Mononuclear cell (primary cell): Measurements from ENCODE around the gene PITRM1. TPM values are rescaled to one million over a fixed set of nuclear protein-coding genes. Genes with fewer than 3 reads are reported as not detected.
"Not testable (repeated sequence)": the region's sequence is repeated elsewhere in the genome, so short reads cannot be mapped to it uniquely, and the experiment has no call there.

Source experiments
- H3K27me3 ChIP-seq: 2 replicates; pipeline ENCODE4 v1.6.0; 2011; ENCODE audit warnings: low read length, control low read depth; ENCODE audit not compliant: insufficient read depth
- H3K4me1 ChIP-seq: 2 replicates; pipeline ENCODE4 v1.5.1; 2011; ENCODE audit warnings: mild to moderate bottlenecking, low read length, control low read depth; ENCODE audit not compliant: insufficient read depth
- H3K4me3 ChIP-seq: 2 replicates; pipeline ENCODE4 v1.5.1; 2011; ENCODE audit warnings: mild to moderate bottlenecking, low read length, moderate library complexity
- H3K9me3 ChIP-seq: 2 replicates; pipeline ENCODE4 v1.5.1; 2011; ENCODE audit warnings: low read depth, mild to moderate bottlenecking, control low read depth, low read length
- total RNA-seq: library from RNA; depleted of rRNA; stranded (reverse); fragments of >200 nt; gene quantifications from one replicate; pipeline ENCODE4 v1.2.3, GENCODE V29; 2012

Gene PITRM1
- total RNA-seq, 1 donor: 52.7 TPM

DNA sequence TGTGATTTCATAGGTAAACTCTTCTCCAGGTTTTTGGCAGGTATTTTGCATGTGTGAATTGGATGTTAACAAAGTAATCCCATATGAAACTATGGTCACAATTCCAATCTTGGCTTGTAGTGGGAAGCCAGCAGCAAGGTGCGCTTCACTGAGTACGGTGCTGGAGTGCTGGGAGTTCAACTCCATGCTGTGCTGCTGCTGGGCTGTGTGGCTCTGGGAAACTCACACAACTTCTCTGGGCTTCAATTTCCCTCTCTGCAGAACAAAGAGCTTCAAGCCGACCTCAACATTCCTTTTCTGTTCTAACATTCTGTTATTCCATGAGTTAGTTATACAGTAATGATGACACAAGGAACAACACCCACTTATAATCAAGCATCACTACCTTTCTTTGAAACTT is 18.2 kb upstream of the PITRM1 start:
- Histone ChIP-seq H3K27me3 (no peaks in the 10 kb centered on the region), H3K4me3 (no peak overlapping the region), H3K4me1 (no peaks in the 10 kb centered on the region), H3K9me3 (no peaks in the 10 kb centered on the region)

DNA sequence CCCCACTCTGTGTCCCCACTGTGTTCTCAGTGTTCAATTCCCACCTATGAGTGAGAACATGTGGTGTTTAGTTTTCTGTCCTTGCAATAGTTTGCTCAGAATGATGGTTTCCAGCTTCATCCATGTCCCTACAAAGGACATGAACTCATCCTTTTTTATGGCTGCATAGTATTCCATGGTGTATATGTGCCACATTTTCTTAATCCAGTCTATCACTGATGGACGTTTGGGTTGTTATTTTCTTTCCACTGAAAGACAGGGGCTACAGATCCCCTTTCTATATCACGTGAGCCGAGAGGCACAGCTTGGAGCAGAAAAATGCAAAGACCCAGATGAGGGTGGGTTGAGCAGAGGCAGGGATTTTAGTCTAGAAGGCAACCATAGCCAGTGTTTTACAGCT is 14.6 kb upstream of the PITRM1 start:
- H3K4me1 ChIP-seq, H3K4me3 ChIP-seq, H3K9me3 ChIP-seq, H3K27me3 ChIP-seq: not testable (repeated sequence)

DNA sequence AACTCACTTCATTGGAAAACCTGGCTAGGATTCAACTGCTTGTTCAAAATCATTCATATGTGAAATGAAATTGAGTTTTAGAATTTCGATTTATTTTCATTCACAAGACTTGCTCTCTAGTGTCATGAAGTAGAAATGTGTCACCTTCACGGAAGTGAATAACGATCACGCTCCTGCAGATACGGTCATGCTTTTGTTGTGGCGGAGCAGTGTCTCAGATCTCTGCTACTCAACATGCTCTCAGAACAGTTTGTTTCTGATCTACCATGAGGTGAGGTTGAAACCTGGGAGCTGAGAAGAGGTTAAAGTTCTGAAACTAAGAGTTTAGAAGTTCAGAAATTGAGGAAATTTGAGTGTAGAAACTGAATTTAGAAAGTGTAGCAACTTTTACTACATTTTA is 13.8 kb upstream of the PITRM1 start:
- no peaks in the 10 kb centered on the region for H3K9me3 ChIP-seq
- no peak overlapping the region for H3K4me3 ChIP-seq
- no peaks in the 10 kb centered on the region for H3K4me1 ChIP-seq
- no peaks in the 10 kb centered on the region for H3K27me3 ChIP-seq

DNA sequence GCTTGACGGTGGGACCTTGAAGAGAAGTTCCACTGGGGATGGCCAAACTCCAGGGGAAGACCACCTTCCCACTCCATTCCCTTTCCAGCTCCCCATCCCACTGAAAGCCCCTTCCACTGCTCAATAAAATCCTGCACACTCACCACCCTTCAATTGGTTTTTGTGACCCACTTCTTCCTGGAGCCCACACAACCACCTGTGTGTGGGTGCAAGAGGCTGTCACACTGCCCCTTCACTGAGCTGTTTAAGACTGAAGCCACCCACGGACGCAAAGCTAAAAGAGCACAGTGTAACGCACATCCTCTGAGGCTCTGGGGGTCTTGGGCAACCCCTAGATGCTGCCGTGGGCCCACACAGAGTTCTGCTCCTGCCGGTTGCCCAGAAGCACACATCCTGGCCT is 12.8 kb upstream of the PITRM1 start:
- Histone ChIP-seq H3K27me3 (no peaks in the 10 kb centered on the region), H3K4me3 (no peak overlapping the region), H3K4me1 (no peaks in the 10 kb centered on the region), H3K9me3 (no peaks in the 10 kb centered on the region)

DNA sequence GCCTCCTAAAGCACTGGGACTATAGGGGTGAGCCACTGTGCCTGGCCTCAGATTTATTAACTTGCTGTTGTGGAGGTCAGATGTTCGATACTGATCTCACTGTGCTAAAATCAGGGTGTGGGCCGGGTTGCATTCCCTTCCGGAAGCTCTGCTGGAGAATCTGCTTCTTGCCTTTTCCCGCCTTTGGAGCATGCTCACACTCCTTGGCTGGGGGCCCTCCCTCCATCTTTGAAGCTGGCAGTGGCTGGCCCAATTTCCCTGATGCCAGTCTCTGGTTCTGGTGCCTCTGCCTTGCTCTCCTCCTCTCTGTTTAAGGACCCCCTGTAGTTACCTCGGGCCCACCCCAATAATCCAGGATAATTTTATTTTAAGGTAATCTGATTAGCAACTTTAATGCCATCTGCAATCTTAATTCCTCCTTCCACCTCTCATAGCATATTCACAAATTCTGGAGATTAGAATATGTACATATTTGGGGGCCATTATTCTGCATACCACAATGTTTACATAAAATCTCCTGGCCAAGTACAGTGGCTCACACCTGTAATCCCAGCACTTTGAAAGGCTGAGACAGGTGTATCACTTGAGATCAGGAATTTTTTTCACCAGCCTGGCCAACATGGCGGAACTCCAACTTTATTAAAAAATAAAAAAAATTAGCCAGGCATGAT is 7.9 kb upstream of the PITRM1 start:
- Histone ChIP-seq H3K27me3 (peaks cover 3% of the 10 kb centered on the region), H3K4me1 (no peaks in the 10 kb centered on the region), H3K9me3 (no peaks in the 10 kb centered on the region), H3K4me3 (no peak overlapping the region)

DNA sequence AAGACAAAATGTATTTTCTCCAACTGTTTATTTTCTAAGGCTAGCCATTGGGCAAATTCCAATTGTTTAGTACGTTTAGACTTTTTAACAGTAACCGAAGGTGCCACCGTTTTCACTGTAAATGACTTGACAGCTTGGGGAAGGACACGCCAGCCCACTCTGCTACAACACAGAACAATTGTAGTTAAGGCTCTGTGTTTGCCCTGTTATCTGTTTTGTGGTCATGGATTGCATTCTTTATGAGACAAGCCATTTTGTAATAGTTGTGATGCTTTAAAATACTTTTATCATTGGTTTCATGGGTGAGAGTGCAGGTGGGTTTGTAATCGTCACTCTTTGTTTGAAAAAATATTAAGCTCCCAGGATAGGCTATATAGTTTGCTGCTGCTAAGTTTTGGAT is 6.6 kb upstream of the PITRM1 start:
- Histone ChIP-seq H3K4me3 (no peak overlapping the region), H3K27me3 (peaks cover 3% of the 10 kb centered on the region), H3K9me3 (no peaks in the 10 kb centered on the region), H3K4me1 (no peaks in the 10 kb centered on the region)

DNA sequence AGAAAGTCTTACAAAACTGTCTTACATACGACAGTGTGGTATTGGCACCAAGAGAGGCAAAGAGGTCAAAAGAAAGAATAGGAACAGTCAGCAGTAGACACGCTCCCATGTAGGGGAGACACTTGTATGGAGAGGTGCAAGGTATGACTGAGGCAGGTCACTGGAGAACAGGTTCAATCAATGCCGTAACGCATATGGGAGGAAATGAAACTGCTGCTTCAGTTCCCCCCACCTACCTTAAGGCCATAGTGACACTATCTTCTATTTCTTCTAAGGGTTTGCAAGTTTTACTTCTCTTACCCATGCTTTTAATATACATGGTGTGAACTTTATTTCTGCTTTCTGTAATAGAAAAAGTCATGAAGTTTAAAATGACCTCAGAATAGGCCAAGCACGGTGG is 5.5 kb upstream of the PITRM1 start:
- Histone ChIP-seq H3K27me3 (peaks cover 3% of the 10 kb centered on the region), H3K9me3 (no peaks in the 10 kb centered on the region), H3K4me3 (no peak overlapping the region), H3K4me1 (peaks cover 6% of the 10 kb centered on the region)

DNA sequence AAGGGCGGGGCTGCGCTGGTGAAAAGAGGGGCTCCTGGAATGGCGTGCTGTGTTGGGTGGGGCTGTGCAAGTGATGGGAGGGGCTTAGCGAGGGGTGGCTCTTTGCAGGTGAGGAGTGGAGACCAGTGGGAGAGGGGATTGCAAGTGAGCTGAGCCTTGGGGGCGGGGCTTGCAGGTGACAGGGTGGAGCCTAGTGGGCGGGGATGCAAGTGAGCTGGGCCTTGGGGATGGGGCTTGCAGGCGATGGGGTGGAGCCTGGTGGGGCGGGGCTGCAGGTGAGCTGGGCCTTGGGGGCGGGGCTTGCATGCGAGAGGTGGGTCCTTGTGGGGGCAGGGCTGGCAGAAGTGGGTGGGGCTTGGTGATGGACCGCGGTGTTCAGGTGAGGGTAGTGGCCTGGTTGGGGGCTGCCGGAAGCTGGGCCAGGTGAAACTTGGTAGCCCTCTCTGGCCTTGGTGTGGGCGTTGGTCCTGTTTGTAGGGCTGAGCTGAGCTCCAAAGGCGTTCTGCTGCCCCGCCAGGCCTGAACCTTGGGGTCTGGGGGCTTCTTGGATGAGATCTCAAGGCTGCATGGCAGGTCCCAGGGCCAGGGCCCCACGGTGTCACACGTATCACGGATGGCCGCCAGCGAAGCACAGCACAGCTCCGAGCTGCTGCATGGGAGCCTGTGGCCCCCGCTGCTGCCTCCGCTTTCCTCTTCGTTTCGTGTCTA is 743 bp upstream of the PITRM1 start:
- H3K27me3 ChIP-seq: peaks cover 3% of the 10 kb centered on the region
- peak overlapping the region; percentile 35 for H3K4me3 ChIP-seq
- no peaks in the 10 kb centered on the region for H3K9me3 ChIP-seq
- peaks cover 16% of the 10 kb centered on the region for H3K4me1 ChIP-seq

DNA sequence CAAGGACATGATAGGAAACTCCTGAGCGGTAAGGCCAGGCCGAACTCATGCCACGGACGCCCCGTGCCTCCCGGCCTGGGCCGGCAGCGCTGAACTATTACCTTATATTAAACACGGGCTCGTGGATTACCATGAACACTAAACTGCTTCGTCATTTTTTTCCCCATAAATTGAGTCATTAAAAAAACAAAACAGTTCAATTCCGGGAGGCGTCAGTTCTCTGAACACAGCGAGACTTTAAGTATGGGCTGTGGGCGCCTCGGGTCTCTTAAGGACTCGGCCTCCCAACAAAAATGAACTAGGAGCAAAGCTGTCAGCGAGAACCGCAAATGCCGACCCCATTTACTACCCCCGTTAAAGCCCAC is 519 bp downstream of the PITRM1 start:
- Histone ChIP-seq H3K4me1 (peaks cover 16% of the 10 kb centered on the region), H3K27me3 (no peaks in the 10 kb centered on the region), H3K4me3 (peak overlapping the region; percentile 86), H3K9me3 (no peaks in the 10 kb centered on the region)

DNA sequence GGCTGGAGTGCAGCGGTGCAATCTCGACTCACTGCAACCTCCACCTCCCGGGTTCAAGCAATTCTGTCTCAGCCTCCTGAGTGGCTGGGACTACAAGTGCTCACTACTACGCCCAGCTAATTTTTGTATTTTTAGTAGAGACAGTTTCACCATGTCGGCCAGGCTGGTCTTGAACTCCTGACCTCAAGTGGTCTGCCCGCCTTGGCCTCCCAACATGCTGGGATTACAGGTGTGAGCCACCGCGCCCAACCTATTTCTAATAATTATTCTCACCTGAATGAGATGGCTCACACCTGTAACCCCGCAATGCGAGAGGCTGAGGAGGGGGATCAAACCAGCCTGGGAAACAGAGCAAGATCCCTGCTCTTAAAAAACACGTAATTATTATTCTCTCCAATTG is 1.1 kb downstream of the PITRM1 start:
- H3K27me3 ChIP-seq, H3K9me3 ChIP-seq: not testable (repeated sequence)
- Histone ChIP-seq H3K4me1 (peaks cover 16% of the 10 kb centered on the region), H3K4me3 (peak overlapping the region; percentile 86)

DNA sequence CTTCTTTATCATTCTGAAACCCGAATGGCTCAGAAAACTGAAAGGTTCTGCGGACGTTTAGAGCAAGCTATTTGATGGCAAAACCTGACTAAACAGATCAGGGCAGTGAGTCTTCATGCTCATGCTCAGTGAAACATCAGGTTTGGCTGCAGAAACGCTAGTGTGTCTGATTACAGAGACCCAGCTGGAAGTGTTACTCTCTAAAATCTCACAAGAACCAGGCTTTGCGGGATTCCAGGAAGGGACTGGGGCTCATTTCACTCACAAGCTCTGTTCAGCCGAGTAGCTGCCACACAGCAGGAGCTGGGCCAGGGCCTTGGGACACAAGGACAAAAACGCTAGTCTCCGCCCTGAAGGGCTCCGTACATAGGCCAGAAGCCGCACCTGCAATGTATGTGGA is 2.9 kb downstream of the PITRM1 start:
- peaks cover 16% of the 10 kb centered on the region for H3K4me1 ChIP-seq
- no peaks in the 10 kb centered on the region for H3K9me3 ChIP-seq
- no peak overlapping the region for H3K4me3 ChIP-seq
- no peaks in the 10 kb centered on the region for H3K27me3 ChIP-seq

DNA sequence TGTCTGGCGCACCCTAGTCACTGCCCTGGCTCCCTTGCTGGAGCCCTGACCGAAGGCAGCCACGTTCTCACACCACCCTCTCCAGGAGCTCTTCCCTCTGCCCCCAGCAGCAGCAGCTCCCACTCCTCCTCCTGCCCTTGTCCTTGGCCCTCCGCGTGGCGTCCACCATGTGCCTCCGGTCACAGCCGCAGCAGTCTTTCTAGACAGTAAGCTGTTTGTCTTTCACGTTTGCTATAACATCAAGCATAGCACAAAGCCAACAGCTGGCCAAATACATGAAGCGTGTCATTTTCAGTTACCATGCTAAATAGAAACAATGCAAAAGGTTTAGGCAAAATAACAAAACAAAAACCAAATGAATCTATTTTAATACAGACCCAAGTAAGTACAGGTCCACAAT is 3.3 kb downstream of the PITRM1 start:
- no peaks in the 10 kb centered on the region for H3K27me3 ChIP-seq
- no peaks in the 10 kb centered on the region for H3K9me3 ChIP-seq
- H3K4me3 ChIP-seq: no peak overlapping the region
- H3K4me1 ChIP-seq: peaks cover 16% of the 10 kb centered on the region

DNA sequence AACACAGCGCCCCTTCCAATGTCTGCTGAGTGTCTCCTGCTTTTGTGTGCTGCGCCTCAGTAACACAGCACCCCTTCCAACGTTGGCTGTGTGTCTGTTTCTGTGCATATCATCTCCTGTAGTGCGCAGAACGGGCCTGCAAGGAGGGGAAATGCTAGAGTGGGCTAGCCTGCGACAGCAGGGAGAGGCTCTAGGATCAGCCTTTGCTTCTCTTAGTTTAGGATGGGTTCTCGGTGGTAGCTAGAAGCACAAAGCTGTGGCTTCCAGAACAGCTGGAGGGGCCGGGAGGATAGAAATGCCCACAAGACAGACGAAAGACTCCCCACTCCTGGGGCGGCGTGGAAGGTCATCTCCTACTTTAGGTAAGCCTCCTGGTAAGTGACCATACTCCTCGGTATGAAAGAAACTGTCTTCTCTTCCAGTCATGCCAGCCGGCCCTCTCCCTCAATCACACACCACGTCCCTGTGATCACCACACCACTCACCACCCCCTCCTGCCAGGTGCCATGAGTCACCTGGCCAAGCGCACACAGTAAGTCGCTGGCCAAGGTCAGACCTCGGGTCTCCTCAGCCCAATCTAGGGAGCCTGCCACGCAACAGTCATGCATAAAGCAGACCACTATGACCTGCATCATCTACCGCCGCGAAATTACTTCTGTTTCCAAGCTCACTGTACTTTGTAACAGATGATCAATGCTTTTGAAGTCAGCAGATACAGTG is 4.8 kb downstream of the PITRM1 start:
- H3K4me3 ChIP-seq: no peak overlapping the region
- H3K4me1 ChIP-seq: peaks cover 10% of the 10 kb centered on the region
- no peaks in the 10 kb centered on the region for H3K9me3 ChIP-seq
- no peaks in the 10 kb centered on the region for H3K27me3 ChIP-seq

DNA sequence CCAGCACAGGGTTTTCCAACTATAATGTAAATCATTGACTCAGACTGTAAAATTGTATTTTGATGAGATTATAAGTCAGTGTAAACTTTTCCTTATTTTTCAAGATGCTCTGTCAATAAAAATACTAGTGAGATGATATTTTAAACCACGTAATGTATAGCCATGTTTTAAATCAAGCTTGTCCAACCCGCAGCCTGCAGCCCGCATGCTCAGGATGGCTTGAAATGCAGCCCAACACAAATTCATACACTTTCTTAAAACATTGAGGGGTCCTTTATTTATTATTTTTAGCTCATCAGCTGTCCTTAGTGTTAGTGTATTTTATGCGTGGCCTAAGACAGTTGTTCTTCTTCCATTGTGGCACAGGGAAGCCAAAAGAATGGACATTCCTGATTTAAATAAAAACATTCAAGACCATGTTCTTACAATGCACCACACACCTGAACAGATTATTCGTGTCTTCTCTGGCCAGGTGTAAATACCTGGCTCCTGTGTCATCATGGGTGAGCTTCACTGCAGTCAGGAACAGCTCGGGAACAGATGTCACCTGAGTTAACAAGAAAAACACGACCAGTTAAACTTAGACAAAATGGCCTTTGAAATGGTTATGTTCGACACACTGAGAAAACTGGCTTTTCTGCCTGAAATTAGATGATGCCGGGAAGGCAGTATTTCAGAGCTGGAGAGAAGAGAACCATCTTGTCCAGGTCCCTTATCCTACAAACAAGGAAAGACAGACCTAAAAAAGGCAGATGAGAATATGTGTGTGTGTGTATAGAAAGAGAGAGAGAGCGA is 5.9 kb downstream of the PITRM1 start:
- no peaks in the 10 kb centered on the region for H3K27me3 ChIP-seq
- no peaks in the 10 kb centered on the region for H3K9me3 ChIP-seq
- peaks cover 5% of the 10 kb centered on the region for H3K4me1 ChIP-seq
- no peak overlapping the region for H3K4me3 ChIP-seq

DNA sequence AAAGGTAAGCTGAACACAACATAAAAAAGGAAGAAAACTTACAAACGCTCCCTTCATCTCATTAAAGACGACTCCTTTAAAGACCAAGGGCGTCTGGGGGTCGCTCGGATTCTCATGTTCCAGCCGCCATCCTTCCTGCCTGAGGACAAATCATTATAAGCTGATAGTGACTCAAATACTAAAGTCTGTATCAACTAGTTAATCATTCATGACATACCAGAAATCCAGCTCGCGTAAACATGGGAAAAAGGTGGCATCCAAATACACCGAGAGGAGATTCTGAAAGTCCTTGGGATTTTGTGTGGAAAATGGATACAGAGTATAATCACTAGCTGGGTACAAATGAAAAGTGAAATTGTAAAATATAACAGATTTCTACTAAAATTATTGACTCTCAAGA is 7.4 kb downstream of the PITRM1 start:
- Histone ChIP-seq H3K4me1 (no peaks in the 10 kb centered on the region), H3K4me3 (no peak overlapping the region), H3K27me3 (no peaks in the 10 kb centered on the region), H3K9me3 (no peaks in the 10 kb centered on the region)
